Measurements from ENCODE around the gene SAPCD2. TPM values are rescaled to one million over a fixed set of nuclear protein-coding genes. Genes with fewer than 3 reads are reported as not detected.

Gene SAPCD2
- total and polyA plus RNA-seq, 2 of the 4 experiments (the other 2 are of a cell fraction), result 3.4 to 4.9 TPM

- Histone ChIP-seq H3K9me1 (ENCODE audit: insufficient read depth, low read length) (no peaks in the 10 kb centered on the region; the same call in 1 of the 2 replicates), H3K18ac (ENCODE audit: low read depth, low read length) (no peak overlapping the region), H4K5ac (ENCODE audit: low read depth, low read length) (no peak overlapping the region), H4K91ac (ENCODE audit: insufficient read depth, low read depth, low read length) (no peak overlapping the region), H2BK120ac (ENCODE audit: low read depth, low read length) (no peak overlapping the region), H2AK9ac (replicated peaks; ENCODE audit: low read depth, low read length, poor library complexity) (no peak overlapping the region), H4K20me1 (ENCODE audit: insufficient read depth, low read length) (no peaks in the 10 kb centered on the region), H3K4me1 (ENCODE audit: control insufficient read depth, insufficient read depth, low read length) (peaks cover 3% of the 10 kb centered on the region), H3K14ac (replicated peaks; ENCODE audit: low read depth, low read length) (no peak overlapping the region), H3K79me1 (ENCODE audit: low read depth in 1 of 2, low read length in 2 of 2) (peaks cover 30 to 31% of the 10 kb centered on the region in 2 experiments), H2BK15ac (ENCODE audit: low read depth, low read length) (no peak overlapping the region), H2AFZ (replicated peaks; ENCODE audit: low read length, poor library complexity) (no peak overlapping the region), H3K4me2 (ENCODE audit: low read depth, low read length) (no peak overlapping the region), H3K23ac (ENCODE audit: low read depth, low read length) (no peak overlapping the region), H3K9ac (ENCODE audit: low read depth, low read length) (no peak overlapping the region), H3K9me3 (ENCODE audit: control insufficient read depth, insufficient read depth, low read length) (no peaks in the 10 kb centered on the region), H3K4ac (ENCODE audit: low read depth, low read length) (no peak overlapping the region), H3K27me3 (ENCODE audit: control insufficient read depth, insufficient read depth, low read length) (no peaks in the 10 kb centered on the region), H3K36me3 (ENCODE audit: control insufficient read depth, insufficient read depth, low read length) (peaks cover 13% of the 10 kb centered on the region; the same call in 1 of the 2 replicates), H2BK5ac (ENCODE audit: low read depth, low read length, poor library complexity, severe bottlenecking) (no peak overlapping the region), H2AK5ac (ENCODE audit: low read depth, low read length) (no peak overlapping the region), H3K27ac (ENCODE audit: insufficient read depth, low read length) (no peak overlapping the region), H3K4me3 (ENCODE audit: insufficient read depth, low read depth, low read length) (no peak overlapping the region), H2BK20ac (ENCODE audit: low read depth, low read length) (no peak overlapping the region), H3K56ac (ENCODE audit: extremely low read depth, insufficient read depth, low read length) (no peak overlapping the region), H4K8ac (ENCODE audit: low read depth in 2 of 2, low read length in 2 of 2) (no peak overlapping the region)
- no peak for DNase-seq
- WGBS, 2 experiments (ENCODE audit: extremely low coverage in 2 of 2, insufficient read length in 1 of 2), result 72% methylated on average over 7 of the region's 11 CpGs; no CpG with 5 or more reads in 1 of the 2 experiments
- ChIA-PET POLR2A (ENCODE audit: unreplicated experiment) (no interaction called here), CTCF (no interaction called here)
- no TSS peak for BruUV-seq (replicated peaks)
- TF ChIP-seq MAFK (IDR thresholded peaks at IDR 0.05; ENCODE audit: low read depth, low read length), result no peak
- no peak for TF ChIP-seq POLR2A (IDR thresholded peaks at IDR 0.05; ENCODE audit: low read depth, low read length)
- TF ChIP-seq CEBPB (IDR thresholded peaks at IDR 0.05; ENCODE audit: low read depth, low read length), result no peak
- TF ChIP-seq FOS (IDR thresholded peaks at IDR 0.05; ENCODE audit: low read depth, low read length), result no peak
- no peak for TF ChIP-seq MAZ (IDR thresholded peaks at IDR 0.05; ENCODE audit: borderline replicate concordance, low read depth, low read length)
- TF ChIP-seq RAD21 (IDR thresholded peaks at IDR 0.05; ENCODE audit: low read length), result no peak
- TF ChIP-seq RFX5 (IDR thresholded peaks at IDR 0.05; ENCODE audit: low read depth, low read length), result no peak
- no peak for TF ChIP-seq CTCF (conservative IDR thresholded peaks at IDR 0.05; ENCODE audit: low read depth, low read length)
- TF ChIP-seq RCOR1 (IDR thresholded peaks at IDR 0.05; ENCODE audit: insufficient replicate concordance, low read length), result no peak
- TF ChIP-seq CHD1 (IDR thresholded peaks at IDR 0.05; ENCODE audit: low read depth, low read length), result no peak
- no peak for TF ChIP-seq USF2 (IDR thresholded peaks at IDR 0.05; ENCODE audit: low read depth, low read length)
- TF ChIP-seq MXI1 (IDR thresholded peaks at IDR 0.05; ENCODE audit: borderline replicate concordance, low read depth, low read length), result no peak
- TF ChIP-seq ELK1 (IDR thresholded peaks at IDR 0.05; ENCODE audit: borderline replicate concordance, low read depth, low read length), result no peak
- TF ChIP-seq NFE2L2 (IDR thresholded peaks at IDR 0.05; ENCODE audit: low read depth, low read length), result no peak
- TF ChIP-seq SMC3 (IDR thresholded peaks at IDR 0.05; ENCODE audit: low read depth, low read length), result no peak
- TF ChIP-seq BHLHE40 (IDR thresholded peaks at IDR 0.05; ENCODE audit: low read depth, low read length), result no peak
- intact Hi-C loops (cut with micrococcal nuclease), result no loop called here
- in situ Hi-C loops (cut with MboI; ENCODE audit: low sequenced_read_pairs), result no loop called here
- ATAC-seq (ENCODE audit: low read depth), result no peak
- dilution Hi-C loops (cut with HindIII; ENCODE audit: low sequenced_read_pairs, unreplicated experiment), result no loop called here
Observed at GRCh38 chr9:137089232-137089947, 19.0 kb upstream of the SAPCD2 start.
